GM12878 (cell line): ENCODE results near the gene ATP6V0A1. TPM values are rescaled to one million over a fixed set of nuclear protein-coding genes. Genes with fewer than 3 reads are reported as not detected.

Experiments
- CBFB ChIP-seq: IDR thresholded peaks from 2 replicates; pipeline ENCODE4 v1.6.1; 2016; ENCODE audit warnings: antibody characterized with exemption, low read depth
- CEBPZ ChIP-seq: fragments of 150-350 bp; IDR thresholded peaks from 2 replicates; pipeline ENCODE4 v1.6.1; 2016; ENCODE audit warnings: low read depth, low read length
- CHD2 ChIP-seq: IDR thresholded peaks from 2 replicates; pipeline ENCODE4 v1.6.1; 2011; ENCODE audit warnings: low read depth, low read length, improper control_type of control experiment, borderline replicate concordance
- CREB1 ChIP-seq: IDR thresholded peaks from 2 replicates; pipeline ENCODE4 v1.6.1; 2012; ENCODE audit warnings: low read depth, mild to moderate bottlenecking, inconsistent platforms
- E2F8 ChIP-seq: fragments of 450-650 bp; IDR thresholded peaks from 2 replicates; pipeline ENCODE4 v1.6.1; 2018; ENCODE audit warnings: mild to moderate bottlenecking, low read depth, moderate library complexity; ENCODE audit not compliant: partially characterized antibody
- ETV6 ChIP-seq, 2 experiments: fragments of 450-650 bp in 1 of 2; IDR thresholded peaks in 1 of 2; conservative IDR thresholded peaks in 1 of 2; 2 replicates each; pipeline ENCODE4 v1.6.1; 2014; ENCODE audit warnings: antibody characterized with exemption in 1 of 2, borderline replicate concordance in 1 of 2, low read depth in 1 of 2, mild to moderate bottlenecking in 1 of 2, moderate library complexity in 1 of 2
- HDAC2 ChIP-seq: fragments of 200-600 bp; sonication (generic); IDR thresholded peaks from 2 replicates; pipeline ENCODE4 v1.6.1; 2017
- HDGF ChIP-seq: fragments of 450-650 bp; IDR thresholded peaks from 2 replicates; pipeline ENCODE4 v1.6.1; 2016; ENCODE audit warnings: antibody characterized with exemption
- KLF5 ChIP-seq: fragments of 450-650 bp; IDR thresholded peaks from 2 replicates; pipeline ENCODE4 v1.6.1; 2014; ENCODE audit warnings: mild to moderate bottlenecking; ENCODE audit not compliant: partially characterized antibody
- MEF2A ChIP-seq: IDR thresholded peaks from 2 replicates; pipeline ENCODE4 v1.6.1; 2011; ENCODE audit warnings: low read depth, mild to moderate bottlenecking, low read length, moderate library complexity; ENCODE audit not compliant: insufficient read depth
- MTA3 ChIP-seq: IDR thresholded peaks from 2 replicates; pipeline ENCODE4 v1.6.1; 2012; ENCODE audit warnings: low read length, inconsistent platforms, borderline replicate concordance
- NFIC ChIP-seq: IDR thresholded peaks from 2 replicates; pipeline ENCODE4 v1.6.1; 2012; ENCODE audit warnings: low read depth, mild to moderate bottlenecking, inconsistent platforms, low read length, moderate library complexity
- NR2C1 ChIP-seq: fragments of 450-650 bp; IDR thresholded peaks from 2 replicates; pipeline ENCODE4 v1.6.1; 2017; ENCODE audit warnings: antibody characterized with exemption, mild to moderate bottlenecking, moderate library complexity
- RBBP5 ChIP-seq: fragments of 200-600 bp; sonication (generic); conservative IDR thresholded peaks from 2 replicates; pipeline ENCODE4 v1.6.1; 2016
- RELB ChIP-seq: fragments of 450-650 bp; IDR thresholded peaks from 2 replicates; pipeline ENCODE4 v1.6.1; 2017; ENCODE audit warnings: low read depth, mild to moderate bottlenecking, moderate library complexity
- SMARCA5 ChIP-seq: fragments of 450-650 bp; IDR thresholded peaks from 2 replicates; pipeline ENCODE4 v1.6.1; 2017; ENCODE audit warnings: mild to moderate bottlenecking
- SREBF1 ChIP-seq: IDR thresholded peaks from 2 replicates; pipeline ENCODE4 v1.6.1; 2012; ENCODE audit warnings: mild to moderate bottlenecking, low read length
- ZNF217 ChIP-seq: fragments of 450-650 bp; IDR thresholded peaks from 2 replicates; pipeline ENCODE4 v1.6.1; 2017; ENCODE audit warnings: antibody characterized with exemption, mild to moderate bottlenecking
- ZNF687 ChIP-seq: fragments of 450-650 bp; IDR thresholded peaks from 2 replicates; pipeline ENCODE4 v1.6.1; 2017; ENCODE audit warnings: mild to moderate bottlenecking, moderate library complexity
- ZZZ3 ChIP-seq: IDR thresholded peaks from 2 replicates; pipeline ENCODE4 v1.6.1; 2011; ENCODE audit warnings: low read depth; ENCODE audit not compliant: control insufficient read depth, insufficient read length
- polyA plus RNA-seq, 11 experiments: library from polyadenylated mRNA; depleted of rRNA in 4 of 11; unstranded in 6 of 11; stranded (reverse) in 5 of 11; fragments of >200 nt; fragmentation: Nextera tagmentation in 4 of 11; fragmentation: Illumina TruSeq in 1 of 11; extraction: Ambion mirVana in 4 of 11; extraction: Trizol in 1 of 11; gene quantifications; 1 replicate in 1 of 11; 2 replicates in 10 of 11; pipeline versions ENCODE4 v1.2.1 to v1.2.3, GENCODE V29; 2011 to 2016; ENCODE audit warnings: inconsistent platforms in 2 of 11, missing spikeins in 2 of 11, low read depth in 1 of 11
- total RNA-seq, 4 experiments: library from RNA; depleted of rRNA in 3 of 4; stranded (reverse); fragments of >200 nt in 3 of 4; fragmentation: Illumina TruSeq in 1 of 4; extraction: Trizol in 1 of 4; gene quantifications; 2 replicates each; pipeline versions ENCODE4 v1.2.1 to v1.2.3, GENCODE V29; 2013 to 2021

ATP6V0A1 gene
- total and polyA plus RNA-seq, 10 of the 15 experiments (the other 5 are each of a cell fraction or from before 2014, with no cell fraction given), result 3.0 to 76.6 (median 30.9) TPM

GRCh38 chr17:42484304-42484703 lies 25.6 kb downstream of the ATP6V0A1 start (continued):
- TF ChIP-seq ZNF687 (no peak), HDAC2 (no peak), MTA3 (no peak), E2F8 (no peak), CBFB (peak; percentile 98), CREB1 (no peak), SMARCA5 (no peak), HDGF (no peak), RELB (peak; percentile 89), ETV6 (conservative IDR thresholded peaks at IDR 0.05 in 1 of 2, IDR thresholded peaks at IDR 0.05 in 1 of 2; ENCODE audit: borderline replicate concordance in 1 of 2, low read depth in 1 of 2) (no peak; a peak in 1 of 4 replicates), CEBPZ (no peak), ZZZ3 (no peak), NR2C1 (no peak), NFIC (peak; percentile 85; the same call in 1 of the 2 replicates), KLF5 (no peak), MEF2A (peak; percentile 90), ZNF217 (no peak), RBBP5 (no peak), SREBF1 (no peak), CHD2 (no peak)
